Erythroblast (primary cell): ENCODE results near the gene ST3GAL2.

Experiments
- GATA1 ChIP-seq: IDR thresholded peaks from 2 replicates; pipeline ENCODE4 v1.6.1; 2011; ENCODE audit warnings: low read depth, mild to moderate bottlenecking, control low read depth, low read length, moderate library complexity
- POLR2A ChIP-seq: IDR thresholded peaks from 2 replicates; pipeline ENCODE4 v1.6.1; 2011; ENCODE audit warnings: mild to moderate bottlenecking, low read length

GRCh38 chr16:70476272-70477020, 37.5 kb upstream of the ST3GAL2 start:
- TF ChIP-seq POLR2A (no peak), GATA1 (no peak)
